ENCODE results near the gene PRRT2. TPM values are rescaled to one million over a fixed set of nuclear protein-coding genes. Genes with fewer than 3 reads are reported as not detected.
"Not testable (repeated sequence)": the region's sequence is repeated elsewhere in the genome, so short reads cannot be mapped to it uniquely, and the experiment has no call there.

PRRT2 gene
- total RNA-seq, 1 donor from 2014 or later = 24.7 TPM

DNA sequence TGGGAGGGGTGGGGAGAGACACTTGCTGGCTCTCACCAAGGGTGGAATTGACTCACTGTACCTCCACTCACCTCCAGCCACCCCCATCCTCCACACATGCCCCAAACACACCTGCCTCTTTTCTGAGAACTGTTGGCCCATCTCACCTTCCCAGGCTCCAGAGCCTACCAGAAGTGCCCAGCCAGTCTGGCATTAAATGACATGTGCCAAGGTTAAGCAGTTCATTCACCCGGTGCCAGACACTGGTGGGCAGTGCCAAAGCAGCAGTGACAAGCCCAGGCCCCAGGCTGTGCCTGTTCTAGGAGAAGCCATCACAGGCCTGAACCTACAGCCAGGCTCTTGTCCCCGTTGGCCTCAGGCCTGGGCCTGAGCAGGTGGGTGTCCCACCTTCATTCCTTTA is 19.5 kb downstream of the PRRT2 start:
- TF ChIP-seq CTCF (IDR thresholded peaks at IDR 0.05; ENCODE audit: unreplicated experiment) = no peak
- DNase-seq (ENCODE audit: low spot score in 2 of 2, unreplicated experiment in 2 of 2) = no peak
- no peaks in the 10 kb centered on the region for H3K27me3 Mint-ChIP-seq (ENCODE audit: low read depth)
- H3K4me3 Mint-ChIP-seq = no peak overlapping the region
- no peaks in the 10 kb centered on the region for H3K9me3 Mint-ChIP-seq
- H3K27ac Mint-ChIP-seq = no peak overlapping the region
- H3K4me1 Mint-ChIP-seq = no peaks in the 10 kb centered on the region
- H3K36me3 Mint-ChIP-seq = no peaks in the 10 kb centered on the region

DNA sequence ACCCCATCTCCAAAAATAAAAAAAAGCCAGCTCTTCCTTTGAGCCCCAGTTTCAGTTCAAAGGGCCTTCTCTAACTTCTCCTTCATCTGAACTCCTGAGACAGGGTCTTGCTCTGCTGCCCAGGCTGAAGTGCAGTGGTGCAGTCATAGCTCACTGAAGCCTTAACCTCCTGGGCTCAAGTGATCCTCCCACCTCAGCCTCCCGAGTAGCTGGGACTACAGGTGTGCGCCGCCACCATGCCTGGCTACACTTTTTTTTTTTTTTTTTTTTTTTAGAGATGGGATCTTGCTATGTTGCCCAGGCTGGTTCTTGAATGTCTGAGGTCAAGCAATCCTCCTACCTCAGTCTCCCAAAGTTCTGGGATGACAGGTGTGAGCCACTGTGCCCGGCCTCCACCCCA is 21.2 kb downstream of the PRRT2 start:
- not testable (repeated sequence) for DNase-seq (ENCODE audit: low spot score in 2 of 2, unreplicated experiment in 2 of 2); H3K27ac Mint-ChIP-seq; H3K36me3 Mint-ChIP-seq; H3K4me3 Mint-ChIP-seq; H3K4me1 Mint-ChIP-seq; H3K27me3 Mint-ChIP-seq (ENCODE audit: low read depth); H3K9me3 Mint-ChIP-seq

GRCh38 chr16:29834079-29834478 is 22.1 kb downstream of the PRRT2 start:
- Mint-ChIP-seq H3K36me3 (no peaks in the 10 kb centered on the region), H3K27me3 (ENCODE audit: low read depth) (no peaks in the 10 kb centered on the region), H3K4me1 (no peaks in the 10 kb centered on the region), H3K9me3 (no peaks in the 10 kb centered on the region), H3K27ac (no peak overlapping the region), H3K4me3 (no peak overlapping the region)
- no peak for DNase-seq (ENCODE audit: low spot score in 2 of 2, unreplicated experiment in 2 of 2)
- TF ChIP-seq CTCF (IDR thresholded peaks at IDR 0.05; ENCODE audit: unreplicated experiment) = no peak

- Mint-ChIP-seq H3K27me3 (ENCODE audit: low read depth) (no peaks in the 10 kb centered on the region), H3K4me1 (no peaks in the 10 kb centered on the region), H3K36me3 (no peaks in the 10 kb centered on the region), H3K9me3 (no peaks in the 10 kb centered on the region), H3K4me3 (no peak overlapping the region), H3K27ac (no peak overlapping the region)
- no peak for DNase-seq (ENCODE audit: low spot score in 2 of 2, unreplicated experiment in 2 of 2)
- TF ChIP-seq CTCF (IDR thresholded peaks at IDR 0.05; ENCODE audit: unreplicated experiment) = no peak
Observed at GRCh38 chr16:29835926-29836325, 23.9 kb downstream of the PRRT2 start.

GRCh38 chr16:29836623-29837022 is 24.6 kb downstream of the PRRT2 start:
- Mint-ChIP-seq H3K36me3 (no peaks in the 10 kb centered on the region), H3K4me3 (no peak overlapping the region), H3K27me3 (ENCODE audit: low read depth) (no peaks in the 10 kb centered on the region), H3K27ac (no peak overlapping the region), H3K9me3 (no peaks in the 10 kb centered on the region), H3K4me1 (no peaks in the 10 kb centered on the region)
- TF ChIP-seq CTCF (IDR thresholded peaks at IDR 0.05; ENCODE audit: unreplicated experiment) = no peak
- no peak for DNase-seq (ENCODE audit: low spot score in 2 of 2, unreplicated experiment in 2 of 2)

GRCh38 chr16:29837841-29838240 is 25.8 kb downstream of the PRRT2 start:
- H3K4me3 Mint-ChIP-seq = no peak overlapping the region
- no peak for TF ChIP-seq CTCF (IDR thresholded peaks at IDR 0.05; ENCODE audit: unreplicated experiment)
- no peak overlapping the region for H3K27ac Mint-ChIP-seq
- no peaks in the 10 kb centered on the region for H3K4me1 Mint-ChIP-seq
- no peaks in the 10 kb centered on the region for H3K9me3 Mint-ChIP-seq
- DNase-seq (ENCODE audit: low spot score in 2 of 2, unreplicated experiment in 2 of 2) = no peak
- no peaks in the 10 kb centered on the region for H3K36me3 Mint-ChIP-seq
- no peaks in the 10 kb centered on the region for H3K27me3 Mint-ChIP-seq (ENCODE audit: low read depth)
